ENCODE results near the gene FAM124B. TPM values are rescaled to one million over a fixed set of nuclear protein-coding genes. Genes with fewer than 3 reads are reported as not detected.
"Not testable (repeated sequence)": the region's sequence is repeated elsewhere in the genome, so short reads cannot be mapped to it uniquely, and the experiment has no call there.

Gene FAM124B
- total RNA-seq, 1 donor from 2014 or later: not detected

DNA sequence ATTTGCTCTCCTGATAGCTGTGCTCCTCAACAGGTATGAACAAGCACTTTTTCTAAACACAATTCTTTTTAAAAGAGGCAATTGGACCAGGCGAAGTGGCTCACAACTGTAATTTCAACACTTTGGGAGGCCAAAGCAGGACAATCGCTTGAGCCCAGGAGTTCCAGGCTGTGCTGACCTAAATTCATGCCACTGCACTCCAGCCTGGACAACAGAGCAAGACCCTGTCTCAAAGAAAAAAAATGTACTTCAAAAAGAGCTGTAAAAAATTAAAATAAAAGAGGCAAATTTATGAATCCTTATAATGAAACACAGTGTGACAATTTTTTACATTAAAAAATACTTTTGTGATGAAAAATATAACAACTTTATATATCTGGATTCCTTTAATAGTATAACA lies 1.8 kb upstream of the FAM124B start:
- Histone ChIP-seq H3K36me3 (ENCODE audit: control insufficient read depth, insufficient read depth, low read length) (no peaks in the 10 kb centered on the region), H3K27me3 (ENCODE audit: control insufficient read depth, insufficient read depth, low read length) (no peaks in the 10 kb centered on the region), H3K4me3 (ENCODE audit: low read depth, low read length) (no peak overlapping the region)
- TF ChIP-seq, protein P1, sequence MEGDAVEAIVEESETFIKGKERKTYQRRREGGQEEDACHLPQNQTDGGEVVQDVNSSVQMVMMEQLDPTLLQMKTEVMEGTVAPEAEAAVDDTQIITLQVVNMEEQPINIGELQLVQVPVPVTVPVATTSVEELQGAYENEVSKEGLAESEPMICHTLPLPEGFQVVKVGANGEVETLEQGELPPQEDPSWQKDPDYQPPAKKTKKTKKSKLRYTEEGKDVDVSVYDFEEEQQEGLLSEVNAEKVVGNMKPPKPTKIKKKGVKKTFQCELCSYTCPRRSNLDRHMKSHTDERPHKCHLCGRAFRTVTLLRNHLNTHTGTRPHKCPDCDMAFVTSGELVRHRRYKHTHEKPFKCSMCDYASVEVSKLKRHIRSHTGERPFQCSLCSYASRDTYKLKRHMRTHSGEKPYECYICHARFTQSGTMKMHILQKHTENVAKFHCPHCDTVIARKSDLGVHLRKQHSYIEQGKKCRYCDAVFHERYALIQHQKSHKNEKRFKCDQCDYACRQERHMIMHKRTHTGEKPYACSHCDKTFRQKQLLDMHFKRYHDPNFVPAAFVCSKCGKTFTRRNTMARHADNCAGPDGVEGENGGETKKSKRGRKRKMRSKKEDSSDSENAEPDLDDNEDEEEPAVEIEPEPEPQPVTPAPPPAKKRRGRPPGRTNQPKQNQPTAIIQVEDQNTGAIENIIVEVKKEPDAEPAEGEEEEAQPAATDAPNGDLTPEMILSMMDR (IDR thresholded peaks at IDR 0.05; ENCODE audit: insufficient read depth, low read length, poor library complexity, severe bottlenecking): no peak
- no peak for DNase-seq (ENCODE audit: low read depth)

DNA sequence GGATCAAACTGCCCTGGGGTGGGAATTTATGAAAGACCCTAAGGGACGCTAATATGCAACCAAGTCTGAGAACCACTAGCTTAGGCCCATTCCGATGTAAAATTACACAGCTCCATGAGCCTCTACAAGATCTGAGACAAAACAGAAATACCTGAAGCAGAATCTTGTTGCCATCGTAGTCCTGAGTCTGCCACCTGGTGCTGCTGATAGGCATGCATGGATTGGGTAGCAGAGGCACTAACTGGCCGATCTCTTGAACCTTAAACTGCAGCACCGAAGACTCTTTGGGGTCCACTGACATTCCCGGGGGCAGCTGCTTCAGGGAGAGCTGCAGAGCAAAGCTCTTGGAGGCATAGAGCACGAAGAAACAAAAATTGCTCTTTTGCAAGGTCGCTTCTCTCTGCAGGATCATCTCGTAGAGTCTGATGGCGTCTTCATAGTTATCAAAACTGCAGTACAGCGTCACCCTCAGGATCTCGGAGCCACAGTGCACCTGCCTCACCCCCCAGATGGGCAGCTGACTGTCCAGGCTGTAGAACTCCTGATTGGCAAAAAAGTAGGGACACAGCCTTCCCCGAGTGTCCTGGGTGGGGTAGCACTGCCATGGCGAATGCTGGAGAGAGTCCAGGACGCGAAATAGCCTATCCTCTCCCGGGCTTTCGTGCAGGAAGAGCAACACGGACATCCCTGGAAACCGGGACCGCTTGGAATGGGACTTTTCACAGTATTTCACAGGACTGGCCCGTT lies 848 bp downstream of the FAM124B start:
- Histone ChIP-seq H3K4me3 (ENCODE audit: low read depth, low read length) (no peak overlapping the region), H3K36me3 (ENCODE audit: control insufficient read depth, insufficient read depth, low read length) (no peaks in the 10 kb centered on the region), H3K27me3 (ENCODE audit: control insufficient read depth, insufficient read depth, low read length) (no peaks in the 10 kb centered on the region)
- TF ChIP-seq, protein P1 (IDR thresholded peaks at IDR 0.05; ENCODE audit: insufficient read depth, low read length, poor library complexity, severe bottlenecking): no peak
- DNase-seq (ENCODE audit: low read depth): no peak

DNA sequence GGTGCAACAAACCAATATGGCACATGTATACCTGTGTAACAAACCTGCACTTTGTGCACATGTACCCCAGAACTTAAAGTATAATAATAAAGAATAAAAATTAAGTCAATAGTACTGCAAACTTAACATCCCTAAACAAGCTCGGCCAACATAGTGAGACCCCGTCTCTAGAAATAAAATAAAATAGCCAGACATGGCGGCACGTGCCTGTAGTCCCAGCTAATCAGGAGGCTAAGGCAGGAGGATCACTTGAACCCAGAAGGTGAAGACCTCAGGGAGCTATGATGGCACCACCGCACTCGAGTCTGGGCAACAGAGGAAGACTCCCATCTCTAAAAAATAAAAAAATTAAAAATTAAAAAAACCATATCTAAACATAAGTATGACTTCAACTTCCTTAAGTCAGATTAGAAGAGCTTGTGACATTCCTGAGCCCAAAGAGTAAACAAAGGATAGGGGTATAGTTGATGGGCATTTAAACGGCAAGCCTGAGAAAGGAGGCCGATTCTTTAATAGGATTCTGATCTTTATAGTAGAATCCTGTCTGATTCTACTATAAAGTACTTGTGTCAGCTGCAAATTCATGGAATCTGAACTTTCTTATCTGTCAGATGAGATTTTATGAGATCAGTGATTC lies 1.6 kb downstream of the FAM124B start:
- no peak for DNase-seq (ENCODE audit: low read depth)
- Histone ChIP-seq H3K27me3 (ENCODE audit: control insufficient read depth, insufficient read depth, low read length) (no peaks in the 10 kb centered on the region), H3K4me3 (ENCODE audit: low read depth, low read length) (no peak overlapping the region), H3K36me3 (ENCODE audit: control insufficient read depth, insufficient read depth, low read length) (no peaks in the 10 kb centered on the region)
- TF ChIP-seq, protein P1 (IDR thresholded peaks at IDR 0.05; ENCODE audit: insufficient read depth, low read length, poor library complexity, severe bottlenecking): no peak

DNA sequence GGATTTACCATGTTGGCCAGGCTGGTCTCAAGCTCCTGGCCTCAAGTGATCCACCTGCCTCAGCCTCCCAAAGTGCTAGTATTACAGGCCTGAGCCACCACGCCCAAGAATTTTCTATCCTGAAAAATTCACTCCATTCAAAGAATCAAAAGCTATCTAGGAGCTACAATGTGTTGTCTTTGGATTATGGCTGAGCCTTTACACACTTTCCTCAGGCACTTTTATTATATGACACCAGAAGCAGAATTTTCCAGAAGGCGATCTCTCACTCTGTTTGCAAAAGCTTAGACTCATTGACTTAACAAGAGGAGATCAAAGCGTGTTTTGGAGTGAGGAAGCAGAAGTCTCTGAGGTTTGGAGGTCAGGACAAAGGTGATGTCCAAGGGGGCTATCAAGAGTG lies 3.6 kb downstream of the FAM124B start:
- no peak for DNase-seq (ENCODE audit: low read depth)

DNA sequence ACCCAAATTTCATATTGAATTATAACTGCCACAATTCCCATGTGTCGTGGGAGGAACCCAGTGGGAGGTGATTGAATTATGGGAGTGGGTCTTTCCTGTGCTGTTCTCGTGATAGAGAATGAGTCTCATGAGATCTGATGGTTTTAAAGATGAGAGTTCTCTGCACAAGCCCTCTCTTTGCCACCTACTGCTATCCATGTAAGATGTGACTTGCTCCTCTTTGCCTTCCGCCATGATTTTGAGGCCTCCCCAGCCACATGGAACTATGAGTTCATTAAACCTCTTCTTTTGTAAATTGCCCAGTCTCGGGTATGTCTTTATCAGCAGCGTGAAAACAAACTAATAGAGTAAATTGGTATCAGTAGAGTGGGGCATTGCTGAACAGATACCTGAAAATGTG lies 4.8 kb downstream of the FAM124B start:
- H3K27me3 ChIP-seq (ENCODE audit: control insufficient read depth, insufficient read depth, low read length); DNase-seq (ENCODE audit: low read depth); H3K36me3 ChIP-seq (ENCODE audit: control insufficient read depth, insufficient read depth, low read length); H3K4me3 ChIP-seq (ENCODE audit: low read depth, low read length): not testable (repeated sequence)

More for the DNA sequence above, 3.6 kb downstream of the FAM124B start:
- Histone ChIP-seq H3K4me3 (ENCODE audit: low read depth, low read length) (no peak overlapping the region), H3K27me3 (ENCODE audit: control insufficient read depth, insufficient read depth, low read length) (peaks cover 4% of the 10 kb centered on the region), H3K36me3 (ENCODE audit: control insufficient read depth, insufficient read depth, low read length) (no peaks in the 10 kb centered on the region)
- TF ChIP-seq, protein P1 (IDR thresholded peaks at IDR 0.05; ENCODE audit: insufficient read depth, low read length, poor library complexity, severe bottlenecking): no peak

DNA sequence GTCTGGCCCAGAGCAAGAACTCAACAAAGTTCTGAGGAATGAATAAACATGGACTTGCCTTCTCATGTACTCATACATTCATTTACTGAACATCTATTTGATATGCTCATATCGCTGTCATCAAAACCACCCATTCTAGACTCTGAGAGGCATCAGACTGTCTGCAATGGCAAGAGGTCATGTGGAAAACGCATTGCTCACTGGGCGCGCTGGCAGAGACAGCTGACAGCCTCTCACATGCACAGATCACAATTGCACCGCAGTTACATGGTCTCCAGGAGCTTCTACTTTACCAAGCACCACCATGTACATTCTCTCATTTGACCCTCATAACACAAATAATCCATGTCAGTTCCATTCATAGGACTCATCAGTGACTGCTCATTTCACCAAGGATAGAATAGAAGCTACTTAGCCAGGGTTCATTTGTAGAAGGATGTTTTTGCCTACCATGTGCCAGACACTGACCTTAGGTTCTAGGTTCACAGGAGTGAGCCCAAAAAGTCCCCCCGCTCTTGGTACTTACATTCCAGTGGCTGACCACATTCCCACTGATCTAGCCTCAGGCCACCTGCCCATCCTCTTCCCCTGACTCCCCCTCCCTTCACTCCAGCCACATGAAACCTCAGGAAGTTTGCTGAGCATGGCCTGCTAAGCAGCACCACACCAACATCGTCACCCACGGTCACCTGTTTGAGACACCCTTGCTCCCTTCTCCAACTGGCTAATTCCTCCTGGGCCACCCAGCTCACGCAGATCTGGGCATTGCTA lies 6.1 kb downstream of the FAM124B start:
- peaks cover 4% of the 10 kb centered on the region for H3K27me3 ChIP-seq (ENCODE audit: control insufficient read depth, insufficient read depth, low read length)
- H3K36me3 ChIP-seq (ENCODE audit: control insufficient read depth, insufficient read depth, low read length): no peaks in the 10 kb centered on the region
- no peak for DNase-seq (ENCODE audit: low read depth)
- H3K4me3 ChIP-seq (ENCODE audit: low read depth, low read length): no peak overlapping the region
- TF ChIP-seq, protein P1 (IDR thresholded peaks at IDR 0.05; ENCODE audit: insufficient read depth, low read length, poor library complexity, severe bottlenecking): no peak
